Measurements from ENCODE around the gene FHIP1A.

Gene FHIP1A

DNA sequence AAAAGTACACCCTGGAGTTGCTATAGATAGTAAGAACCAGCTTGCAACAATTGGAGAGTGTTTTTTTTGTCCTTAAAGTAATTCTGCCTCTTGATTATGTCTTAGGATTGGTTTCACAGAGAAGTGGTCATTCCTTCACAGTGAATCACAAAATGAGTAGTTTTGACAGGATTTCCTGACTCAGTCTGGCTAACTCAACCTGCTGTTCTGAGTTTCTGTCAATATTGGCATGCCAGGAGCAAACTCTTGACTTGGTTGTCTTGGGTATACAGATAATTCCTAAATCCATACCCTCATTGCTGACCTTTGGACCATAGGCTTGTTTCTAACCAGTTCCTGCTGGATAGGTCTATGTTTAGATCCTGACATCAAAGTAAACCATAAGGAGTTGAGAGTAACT is 9.4 kb downstream of the FHIP1A start:
- DNase-seq, result no peak

DNA sequence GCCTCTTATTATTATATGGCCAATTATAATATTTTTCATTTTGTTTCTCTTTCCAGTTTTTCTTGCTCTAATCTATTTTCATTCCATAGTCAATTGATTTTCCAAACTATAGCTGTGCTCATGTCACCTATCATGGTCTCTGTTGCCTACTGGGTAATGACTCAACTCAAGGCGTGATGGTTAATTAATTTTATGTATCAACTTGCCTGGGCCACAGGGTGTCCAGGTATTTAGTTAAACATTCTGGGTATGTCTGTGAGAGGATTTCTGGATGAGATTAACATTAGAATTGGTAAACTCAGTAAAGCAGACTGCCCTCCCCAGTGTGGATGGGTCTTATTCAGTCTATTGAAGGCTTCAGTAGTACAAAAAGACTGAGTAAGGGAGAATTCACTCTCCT is 9.9 kb downstream of the FHIP1A start:
- no peak for DNase-seq

DNA sequence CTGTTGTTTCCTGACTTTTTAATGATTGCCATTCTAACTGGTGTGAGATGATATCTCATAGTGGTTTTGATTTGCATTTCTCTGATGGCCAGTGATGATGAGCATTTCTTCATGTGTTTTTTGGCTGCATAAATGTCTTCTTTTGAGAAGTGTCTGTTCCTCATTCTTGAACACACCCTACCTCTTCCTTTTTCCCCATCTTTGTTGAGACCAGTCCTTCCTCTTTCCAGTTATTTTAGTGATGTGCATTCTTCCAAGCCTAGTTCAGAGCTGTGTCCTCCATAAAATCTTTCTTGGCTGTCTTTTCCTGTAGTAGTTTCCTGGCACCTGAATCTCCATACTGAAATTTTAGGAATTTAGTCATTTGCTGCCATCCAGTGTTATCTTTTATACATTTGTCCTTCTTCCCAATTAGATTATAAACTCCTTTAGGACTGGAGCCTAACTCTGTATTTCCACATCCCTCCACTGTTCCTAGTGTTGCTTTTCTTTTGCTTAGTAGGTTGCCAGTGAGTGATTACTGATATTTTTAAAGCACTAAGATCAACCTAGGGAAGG is 11.4 kb downstream of the FHIP1A start:
- DNase-seq, result no peak

DNA sequence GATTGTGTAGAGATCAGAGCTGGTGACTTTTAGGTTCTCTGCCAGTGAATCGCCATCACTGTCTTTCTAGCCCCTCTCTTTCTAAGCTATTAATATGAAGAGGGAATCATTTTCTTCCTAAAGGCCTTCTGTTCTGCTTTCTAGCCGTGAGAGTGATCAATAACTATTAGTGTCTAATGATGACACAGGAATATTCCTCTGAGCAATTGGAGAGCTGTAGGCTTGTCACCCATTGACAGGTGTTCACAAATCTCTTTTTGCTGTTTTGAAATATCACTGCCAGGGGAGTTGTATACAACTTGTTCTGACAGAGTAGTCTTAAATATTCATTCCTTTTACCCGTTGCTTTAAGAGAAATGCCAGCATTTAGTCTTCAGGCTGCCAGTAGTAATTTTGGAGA is 13.9 kb downstream of the FHIP1A start:
- DNase-seq, result no peak

- no peak for DNase-seq
Measured at GRCh38 chr4:151426513-151426912, 17.5 kb downstream of the FHIP1A start.

GRCh38 chr4:151427266-151427665 is 18.3 kb downstream of the FHIP1A start:
- no peak for DNase-seq

DNA sequence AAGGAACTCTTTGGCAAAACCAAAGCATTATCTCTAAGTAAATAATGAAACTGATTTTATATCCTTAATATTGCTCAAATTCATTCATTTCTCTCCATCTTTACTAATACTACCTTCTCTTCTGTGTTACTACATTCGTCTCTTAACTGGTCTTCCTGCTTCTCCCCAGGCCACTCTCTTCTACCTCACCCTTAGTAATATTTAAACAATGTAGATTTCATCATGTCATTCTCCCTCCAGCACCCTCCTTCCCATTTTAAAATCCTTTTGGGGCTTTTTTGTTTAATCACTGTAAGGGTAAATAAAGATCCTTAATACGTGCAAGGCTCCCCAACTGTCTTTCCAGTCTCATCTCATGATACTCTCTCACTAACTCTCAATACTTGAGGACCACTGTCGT is 19.4 kb downstream of the FHIP1A start:
- no peak for DNase-seq

DNA sequence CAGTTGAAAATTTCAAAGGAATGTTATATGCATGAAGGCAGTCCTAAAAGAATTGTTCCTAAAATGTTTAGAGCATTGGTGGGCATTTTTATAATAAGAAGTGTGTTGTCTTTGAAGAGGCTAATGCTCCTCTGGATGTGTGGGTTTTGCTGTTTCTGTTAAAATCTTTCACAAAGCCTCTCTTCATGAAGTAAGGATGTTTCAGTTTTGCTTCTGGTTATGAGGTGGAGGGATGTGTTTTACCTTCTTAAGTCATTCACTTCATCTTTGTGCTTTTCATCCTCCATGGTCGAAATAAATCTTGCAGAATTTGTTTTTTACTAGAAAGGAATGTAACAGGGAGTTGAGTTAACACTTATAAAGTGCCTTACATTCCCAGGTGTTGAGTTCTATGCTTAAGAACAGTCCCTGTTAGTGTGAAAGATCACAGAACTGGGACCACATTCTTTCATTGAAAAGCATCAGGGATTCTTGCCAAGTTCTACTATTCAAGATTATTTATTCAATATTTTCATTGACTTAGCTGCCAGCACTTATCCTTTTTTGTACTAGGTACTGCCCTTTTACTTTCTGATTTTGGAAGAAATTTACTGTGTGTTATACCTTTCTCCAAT is 21.1 kb downstream of the FHIP1A start:
- no peak for DNase-seq

DNA sequence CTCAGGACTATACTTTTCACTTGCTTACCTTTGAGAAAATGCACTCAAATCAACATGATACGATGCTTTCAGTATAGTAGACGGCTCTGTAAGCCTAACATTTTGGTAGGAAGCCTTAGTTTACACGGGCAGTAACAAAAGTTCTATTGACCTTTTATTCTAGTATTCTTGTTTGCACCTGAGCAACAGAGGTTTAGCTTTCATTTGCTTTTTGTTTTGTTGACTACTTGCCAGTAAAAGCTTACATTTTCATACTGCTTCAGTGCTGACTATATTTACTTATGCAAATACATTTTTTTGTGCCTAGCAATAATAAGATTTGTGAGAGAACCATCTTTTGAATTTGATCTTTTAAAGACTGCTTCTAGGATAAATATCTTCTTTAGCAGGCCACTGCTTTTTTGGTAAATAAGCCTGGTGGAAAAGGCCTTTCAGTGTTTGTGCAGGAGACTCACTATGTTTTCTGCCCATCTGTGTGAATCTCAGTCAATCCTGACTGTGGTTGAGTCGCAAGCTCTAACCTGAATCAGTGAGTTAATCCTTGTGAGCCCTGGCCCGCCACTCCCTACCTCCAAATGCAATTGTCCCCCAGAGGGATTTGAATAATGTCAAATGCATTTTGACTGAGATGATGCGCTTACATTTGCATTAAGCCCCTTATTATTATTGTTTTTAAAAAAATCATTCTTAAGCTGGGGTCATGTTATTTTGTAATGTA is 21.9 kb downstream of the FHIP1A start:
- no peak for DNase-seq

DNA sequence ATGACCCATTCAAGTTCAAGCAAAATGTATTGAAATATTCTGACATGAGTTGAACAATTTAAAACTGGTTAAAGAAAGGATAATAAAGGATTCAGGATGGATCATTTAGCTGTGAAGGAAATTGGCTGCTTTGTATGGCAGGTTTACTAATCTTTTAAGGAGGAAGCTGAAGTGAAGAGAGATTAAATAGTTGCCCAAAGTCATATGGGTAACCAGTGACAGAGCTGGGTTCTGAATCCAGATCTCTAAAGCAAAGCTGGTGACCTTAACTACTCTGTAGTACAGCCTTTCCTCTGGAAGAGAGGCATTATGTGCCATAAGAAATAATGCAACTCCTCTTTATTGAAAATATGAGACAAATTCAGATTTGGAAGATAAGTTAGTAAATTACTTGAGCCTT is 22.8 kb downstream of the FHIP1A start:
- DNase-seq, result no peak

DNA sequence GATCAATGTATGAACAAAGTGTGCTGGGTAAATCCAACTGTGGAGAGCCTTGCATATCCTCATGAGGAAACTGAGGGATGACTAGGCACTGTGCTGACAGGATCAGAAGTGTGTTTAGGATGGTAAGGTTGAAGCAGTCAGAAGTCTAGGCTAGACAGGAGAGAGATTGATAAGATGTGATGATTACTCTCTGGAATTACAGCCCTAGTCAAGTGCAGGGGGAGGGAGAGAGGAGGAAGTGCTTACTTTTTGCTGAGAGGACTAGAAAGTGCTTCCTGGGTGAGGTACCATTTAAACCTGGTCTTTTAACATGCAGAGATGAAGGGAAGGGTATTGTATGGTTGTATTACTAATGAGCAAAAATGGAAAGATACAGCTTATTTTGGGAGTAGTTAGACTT is 23.7 kb downstream of the FHIP1A start:
- DNase-seq, result no peak

- no peak for DNase-seq
Measured at GRCh38 chr4:151434183-151434860, 25.3 kb downstream of the FHIP1A start.

DNA sequence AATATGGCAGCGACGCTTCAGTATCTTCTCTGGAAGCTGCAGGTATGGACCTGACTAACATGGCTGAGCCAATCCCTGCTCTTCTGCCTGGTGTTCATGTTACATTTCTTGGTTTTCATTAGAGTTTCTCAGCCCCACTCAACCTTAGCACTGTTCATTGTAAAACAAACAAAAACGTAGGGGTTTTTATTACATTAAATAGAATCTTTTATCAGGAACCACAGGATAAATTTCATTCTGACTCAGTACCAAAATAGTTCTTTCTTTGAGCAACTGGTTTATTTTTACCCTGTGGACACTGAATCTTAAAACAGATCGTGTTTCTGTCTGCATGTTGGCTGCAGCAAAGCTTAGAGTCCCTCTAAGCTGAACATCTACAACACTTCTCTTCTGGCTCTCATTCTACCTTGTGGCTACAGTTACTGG is 27.1 kb downstream of the FHIP1A start:
- DNase-seq, result no peak

DNA sequence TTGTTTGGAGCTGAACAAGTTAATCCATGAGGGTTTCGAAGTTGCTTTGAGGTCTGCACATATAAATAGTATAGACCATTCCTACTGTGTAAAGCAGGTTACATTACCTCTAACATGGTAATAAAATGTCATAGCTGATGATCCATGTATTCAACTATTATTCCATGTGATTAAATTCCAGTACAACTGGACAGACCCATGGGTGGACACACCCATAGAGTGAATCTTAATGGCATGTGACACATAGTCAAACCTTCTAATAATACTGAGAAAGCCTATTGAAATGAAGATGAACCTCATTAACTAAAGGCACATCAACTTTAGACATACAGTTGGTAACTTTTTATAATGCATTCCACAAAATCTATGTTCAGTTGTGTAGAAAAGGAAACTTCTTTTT is 28.5 kb downstream of the FHIP1A start:
- DNase-seq, result no peak

DNA sequence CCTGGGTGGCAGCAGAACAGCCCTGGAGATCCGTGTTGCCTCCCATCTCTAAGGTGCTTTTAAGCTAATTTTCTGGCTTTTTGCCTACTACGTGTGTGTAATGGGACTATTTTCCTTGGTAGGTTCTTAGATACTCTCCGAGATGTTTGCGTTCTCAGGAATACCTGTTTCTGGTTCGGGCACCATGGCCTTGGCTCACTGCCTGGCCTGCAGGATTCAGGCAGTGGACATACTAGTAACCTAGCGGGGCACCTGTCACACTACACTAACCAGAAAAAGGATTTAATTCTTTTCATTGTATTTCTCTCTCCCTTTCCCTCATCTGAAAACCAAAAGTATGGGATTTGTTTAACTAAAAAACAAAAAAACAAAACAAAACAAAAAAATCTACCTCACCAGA is 29.2 kb downstream of the FHIP1A start:
- DNase-seq, result no peak

DNA sequence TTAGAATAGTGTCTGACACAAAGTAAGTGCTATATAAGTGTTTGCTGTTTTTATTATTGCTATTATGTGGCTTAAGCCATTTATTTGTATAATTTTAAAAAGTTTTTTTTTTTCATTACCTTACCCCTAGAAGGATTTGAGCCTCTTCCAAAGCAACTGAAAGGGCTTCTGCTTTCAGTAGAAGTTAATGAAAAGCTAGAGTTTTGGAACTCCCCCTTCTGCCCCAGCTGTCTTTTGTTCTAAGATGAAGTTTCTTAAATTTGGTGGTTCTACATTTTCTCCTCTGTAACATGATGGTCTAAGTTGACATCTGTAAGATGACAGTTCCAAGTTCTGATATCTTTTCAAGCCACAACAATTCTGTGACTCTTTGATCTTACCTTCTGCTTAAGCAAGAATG is 30.3 kb downstream of the FHIP1A start:
- no peak for DNase-seq

- DNase-seq, result no peak
Measured at GRCh38 chr4:151442002-151442401, 33.0 kb downstream of the FHIP1A start.

DNA sequence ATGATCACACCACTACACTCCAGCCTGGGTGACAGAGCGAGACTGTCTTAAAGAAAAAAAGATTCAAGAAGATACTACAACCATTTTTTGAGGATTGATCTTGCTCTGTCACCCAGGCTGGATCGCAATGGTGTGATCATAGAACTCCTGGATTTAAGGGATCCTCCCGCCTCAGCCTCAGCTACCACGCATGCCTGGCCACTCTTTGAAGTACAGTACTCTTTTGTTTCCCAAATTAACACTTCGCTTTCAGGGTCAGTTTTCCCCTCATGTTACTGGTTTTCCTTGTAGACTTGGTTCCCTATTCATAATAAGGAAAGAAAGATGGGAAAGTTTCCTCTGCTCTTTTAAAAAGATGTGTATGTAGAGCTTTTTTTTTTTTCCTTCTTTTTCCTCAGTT is 34.3 kb downstream of the FHIP1A start:
- DNase-seq, result no peak

DNA sequence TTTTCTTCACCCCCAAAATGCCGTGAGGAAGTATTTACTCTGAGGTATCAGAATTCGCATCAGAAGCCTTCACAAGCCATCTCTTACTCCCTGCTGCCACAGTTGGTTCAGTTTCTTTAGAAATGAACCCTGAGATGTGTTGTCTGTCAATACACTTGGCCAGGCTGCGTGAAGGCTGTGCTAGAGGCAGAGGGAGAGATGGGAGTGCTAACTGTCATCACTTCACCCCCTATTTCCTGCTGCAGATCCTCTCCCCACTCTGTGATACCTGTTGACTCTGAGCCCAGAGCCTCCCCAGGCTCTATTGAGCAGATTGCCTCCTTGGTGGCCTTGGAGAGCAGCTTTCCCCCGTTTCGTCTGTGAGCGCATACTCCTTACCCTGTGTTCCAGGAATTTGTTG is 34.8 kb downstream of the FHIP1A start:
- DNase-seq, result no peak

- DNase-seq, result no peak
Measured at GRCh38 chr4:151446208-151446607, 37.2 kb downstream of the FHIP1A start.

DNA sequence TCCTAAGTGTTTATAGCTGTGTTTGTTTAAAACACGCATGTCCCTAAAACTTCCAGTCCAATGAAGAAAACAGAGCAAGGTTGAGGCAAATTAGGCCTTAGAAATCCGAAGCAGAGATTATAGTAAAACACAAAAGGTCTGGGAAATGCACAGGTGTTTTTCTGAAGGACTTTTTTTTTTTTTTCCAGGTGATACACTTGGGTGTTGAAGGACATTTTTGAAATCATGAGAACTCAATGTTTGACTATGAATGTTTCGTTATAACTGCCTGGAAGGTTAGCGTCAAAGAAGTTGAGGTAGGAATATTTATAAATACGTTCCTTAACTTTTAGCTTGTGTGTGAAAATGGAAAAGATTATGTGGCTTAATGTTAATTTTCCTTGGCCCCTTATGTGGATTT is 45.5 kb downstream of the FHIP1A start:
- no peak for DNase-seq

DNA sequence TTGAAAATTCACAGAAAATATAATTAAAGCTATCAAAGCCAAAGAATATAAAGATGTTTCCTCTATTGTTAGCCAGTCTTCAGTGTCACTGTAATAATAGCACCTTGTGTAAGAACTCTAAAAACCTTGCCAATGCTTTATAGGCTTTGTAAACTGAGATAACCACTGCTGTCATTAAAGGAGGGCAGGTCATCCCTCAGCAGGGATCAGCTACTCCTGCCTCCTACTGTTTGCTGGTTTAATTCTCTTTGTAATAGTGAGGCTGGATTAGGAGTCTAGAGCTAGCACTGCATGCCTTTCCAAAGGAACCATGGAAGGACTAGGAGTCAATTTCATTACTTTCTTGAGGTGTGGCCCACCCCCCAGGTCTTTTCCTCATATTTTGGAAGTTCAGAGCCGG is 46.2 kb downstream of the FHIP1A start:
- DNase-seq, result no peak

GRCh38 chr4:151458148-151458547 is 49.2 kb downstream of the FHIP1A start:
- DNase-seq, result no peak
